Erythroblast (primary cell): ENCODE results near the gene ZNF732.

Source experiments
- GATA1 ChIP-seq: IDR thresholded peaks from 2 replicates; pipeline ENCODE4 v1.6.1; 2011; ENCODE audit warnings: low read depth, mild to moderate bottlenecking, control low read depth, low read length, moderate library complexity
- POLR2A ChIP-seq: IDR thresholded peaks from 2 replicates; pipeline ENCODE4 v1.6.1; 2011; ENCODE audit warnings: mild to moderate bottlenecking, low read length

GRCh38 chr4:244471-244870 lies 60.8 kb downstream of the ZNF732 start:
- no peak for TF ChIP-seq POLR2A
- TF ChIP-seq GATA1, result no peak
